Mononuclear cell (primary cell): ENCODE data around the gene CTNNA2. TPM values are rescaled to one million over a fixed set of nuclear protein-coding genes. Genes with fewer than 3 reads are reported as not detected.

Experiments used
- H3K27me3 ChIP-seq: 2 replicates; pipeline ENCODE4 v1.6.0; 2011; ENCODE audit warnings: low read length, control low read depth; ENCODE audit not compliant: insufficient read depth
- H3K4me1 ChIP-seq: 2 replicates; pipeline ENCODE4 v1.5.1; 2011; ENCODE audit warnings: mild to moderate bottlenecking, low read length, control low read depth; ENCODE audit not compliant: insufficient read depth
- H3K4me3 ChIP-seq: 2 replicates; pipeline ENCODE4 v1.5.1; 2011; ENCODE audit warnings: mild to moderate bottlenecking, low read length, moderate library complexity
- H3K9me3 ChIP-seq: 2 replicates; pipeline ENCODE4 v1.5.1; 2011; ENCODE audit warnings: low read depth, mild to moderate bottlenecking, control low read depth, low read length
- total RNA-seq: library from RNA; depleted of rRNA; stranded (reverse); fragments of >200 nt; gene quantifications from one replicate; pipeline ENCODE4 v1.2.3, GENCODE V29; 2012

CTNNA2 gene
- not detected for total RNA-seq

DNA sequence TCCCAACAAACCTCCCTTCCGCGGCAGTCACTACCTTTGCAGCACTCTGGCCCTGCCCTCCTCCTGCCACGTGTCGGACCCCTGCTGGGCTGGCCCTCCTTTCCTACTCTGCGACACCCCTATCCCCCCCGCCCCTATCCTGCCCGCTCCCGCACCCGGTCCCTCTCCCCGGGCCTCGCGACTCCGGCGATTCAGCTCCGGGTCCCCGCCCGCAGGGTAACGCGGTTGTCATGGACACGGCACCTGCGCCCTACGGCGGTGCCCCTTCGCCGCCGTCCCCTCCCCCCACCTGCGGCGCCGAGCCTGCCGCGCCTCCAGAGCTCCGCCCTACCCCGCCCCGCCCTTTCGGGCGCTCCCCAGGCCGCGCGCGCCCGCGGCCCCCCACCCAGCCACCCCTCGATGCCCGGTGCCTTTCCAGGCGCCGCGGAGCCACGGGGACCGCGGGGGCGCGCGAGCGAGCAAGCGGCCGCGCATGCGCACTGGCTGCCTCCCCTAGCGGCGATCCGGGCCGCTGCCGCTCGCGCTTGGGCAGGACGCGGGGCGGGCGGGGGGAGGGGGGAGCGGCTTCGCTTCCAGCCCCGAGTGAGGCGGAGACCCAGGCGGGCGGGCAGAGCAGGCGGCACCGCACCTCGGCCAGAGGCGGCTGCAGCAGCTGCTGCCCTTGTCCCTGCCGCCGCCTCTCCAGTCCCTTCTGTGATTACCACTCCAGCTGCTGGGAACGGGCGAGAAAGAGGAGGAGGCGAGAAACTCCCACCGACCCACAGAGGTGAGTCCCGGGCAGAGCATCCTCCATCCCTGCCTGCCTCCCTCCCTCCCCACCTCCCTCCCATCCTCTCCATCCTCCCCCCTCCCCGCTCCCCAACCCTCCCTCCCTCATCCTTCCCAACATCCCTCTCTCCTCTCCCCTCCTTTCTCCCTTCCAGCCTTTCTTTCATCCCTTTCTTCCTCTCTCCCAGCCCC is at the start of gene CTNNA2:
Gene CTNNA2, plus strand, starts transcription at position 610 of the 960 bp plus-strand sequence.
- Histone ChIP-seq H3K27me3 (peaks cover 13% of the 10 kb centered on the region), H3K9me3 (no peaks in the 10 kb centered on the region), H3K4me3 (no peak within 1 kb of the TSS), H3K4me1 (no peaks in the 10 kb centered on the region)

- H3K4me1 ChIP-seq, result no peaks in the 10 kb centered on the region
- no peak overlapping the region for H3K4me3 ChIP-seq
- H3K9me3 ChIP-seq, result no peaks in the 10 kb centered on the region
- H3K27me3 ChIP-seq, result no peaks in the 10 kb centered on the region
Observed at GRCh38 chr2:79487399-79487798, 25.5 kb upstream of the CTNNA2 start.

DNA sequence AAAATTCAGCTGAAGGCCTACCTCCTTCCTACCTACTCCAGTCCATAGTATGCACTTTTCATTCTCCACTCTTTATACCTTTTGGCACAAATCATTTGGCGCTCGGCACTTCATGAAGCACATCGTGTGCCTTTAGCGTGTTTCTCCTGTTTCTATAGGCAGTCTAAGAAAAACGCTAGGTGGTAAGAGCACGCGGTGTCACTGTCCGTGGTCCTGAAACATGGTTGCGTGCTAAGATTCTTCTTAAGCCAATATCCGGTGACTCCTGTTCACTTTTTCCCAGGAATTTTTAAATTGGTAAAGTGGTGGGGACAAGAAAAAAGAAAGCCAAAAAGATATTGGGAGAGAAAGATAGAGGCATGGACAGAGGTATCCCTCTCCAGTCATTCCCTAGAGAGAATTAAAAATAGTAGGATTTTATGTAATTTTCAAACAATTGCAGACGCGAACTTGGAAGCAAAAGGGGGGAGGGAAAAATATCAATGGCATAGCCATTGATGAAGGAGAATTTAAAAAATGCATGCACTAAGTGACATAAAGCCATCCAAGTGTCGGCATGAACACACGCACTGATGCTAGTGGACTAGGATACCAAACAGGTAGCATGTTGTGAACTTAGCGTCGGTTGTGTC is 1.4 kb upstream of the CTNNA2 start:
- Histone ChIP-seq H3K4me1 (no peaks in the 10 kb centered on the region), H3K9me3 (no peaks in the 10 kb centered on the region), H3K4me3 (no peak overlapping the region), H3K27me3 (peaks cover 13% of the 10 kb centered on the region)

- H3K4me1 ChIP-seq, result no peaks in the 10 kb centered on the region
- H3K4me3 ChIP-seq, result no peak overlapping the region
- no peaks in the 10 kb centered on the region for H3K9me3 ChIP-seq
- H3K27me3 ChIP-seq, result peaks cover 13% of the 10 kb centered on the region
Observed at GRCh38 chr2:79513711-79514110, 860 bp downstream of the CTNNA2 start.

- Histone ChIP-seq H3K9me3 (no peaks in the 10 kb centered on the region), H3K4me1 (no peaks in the 10 kb centered on the region), H3K4me3 (no peak overlapping the region), H3K27me3 (no peaks in the 10 kb centered on the region)
Observed at GRCh38 chr2:79529636-79530035, 16.8 kb downstream of the CTNNA2 start.

DNA sequence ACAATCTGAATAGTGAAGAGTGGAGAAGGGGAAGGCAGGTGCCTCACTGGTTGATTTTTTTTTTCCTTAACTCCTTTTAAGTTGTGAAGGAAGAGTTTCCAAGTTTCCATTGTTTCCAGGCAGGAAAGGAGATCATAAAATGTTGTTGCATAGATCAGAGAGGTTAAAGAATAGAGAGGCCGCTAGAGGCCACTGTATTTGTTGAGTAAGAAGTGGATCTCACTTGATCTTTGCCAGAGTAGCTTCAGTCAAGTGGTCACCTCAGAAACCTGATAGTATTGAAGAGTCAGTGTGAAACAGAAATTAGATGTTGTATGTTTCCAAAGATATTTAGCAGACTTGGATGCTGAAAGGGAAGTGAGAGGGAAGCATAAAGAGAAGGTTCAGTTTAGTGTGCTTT is 17.6 kb downstream of the CTNNA2 start:
- Histone ChIP-seq H3K27me3 (no peaks in the 10 kb centered on the region), H3K4me3 (no peak overlapping the region), H3K9me3 (no peaks in the 10 kb centered on the region), H3K4me1 (no peaks in the 10 kb centered on the region)

DNA sequence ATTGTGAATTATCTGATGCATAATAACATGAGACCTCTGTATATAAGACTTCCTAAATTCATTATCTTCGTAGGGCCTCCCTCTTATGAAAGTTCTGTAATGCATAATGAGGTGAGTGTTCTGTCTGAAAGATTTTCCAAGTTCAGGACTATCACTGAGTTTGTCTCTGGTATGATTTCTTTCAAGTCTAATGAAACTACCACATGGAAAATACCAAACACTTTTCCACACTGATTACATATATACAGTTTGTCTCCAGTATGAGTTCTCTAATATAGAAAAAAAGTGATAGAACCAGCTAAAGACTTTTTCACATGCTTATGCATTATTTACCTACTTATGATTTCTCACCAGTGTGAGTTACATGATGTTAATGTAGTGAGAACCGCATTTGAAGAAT is 34.7 kb downstream of the CTNNA2 start:
- Histone ChIP-seq H3K4me1 (no peaks in the 10 kb centered on the region), H3K9me3 (peaks cover 57% of the 10 kb centered on the region), H3K27me3 (no peaks in the 10 kb centered on the region), H3K4me3 (no peak overlapping the region)

- H3K4me3 ChIP-seq, result no peak overlapping the region
- H3K9me3 ChIP-seq, result peaks cover 39% of the 10 kb centered on the region
- H3K27me3 ChIP-seq, result no peaks in the 10 kb centered on the region
Observed at GRCh38 chr2:79552653-79553052, 39.8 kb downstream of the CTNNA2 start.

DNA sequence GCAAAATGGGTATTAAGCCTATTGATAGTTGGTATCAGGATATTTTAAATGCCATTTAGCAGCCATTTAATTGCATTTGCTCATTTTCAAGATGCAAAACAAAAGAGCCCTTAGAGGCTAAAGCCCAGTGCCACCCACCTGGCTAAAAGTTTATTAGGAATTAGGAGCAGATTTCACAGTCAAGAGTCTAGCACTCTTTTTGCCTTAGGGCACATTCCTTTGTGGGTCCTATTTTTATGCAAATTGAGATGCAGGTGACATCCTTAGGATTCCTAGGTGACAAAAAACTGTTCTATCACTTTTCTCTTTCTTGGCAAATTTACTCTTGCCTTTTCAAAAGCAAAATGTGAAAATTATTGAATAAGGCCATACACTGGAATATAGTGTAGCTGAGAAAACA is 42.0 kb downstream of the CTNNA2 start:
- peaks cover 19% of the 10 kb centered on the region for H3K9me3 ChIP-seq

More at GRCh38 chr2:79552653-79553052, 39.8 kb downstream of the CTNNA2 start:
- H3K4me1 ChIP-seq, result no peaks in the 10 kb centered on the region

DNA sequence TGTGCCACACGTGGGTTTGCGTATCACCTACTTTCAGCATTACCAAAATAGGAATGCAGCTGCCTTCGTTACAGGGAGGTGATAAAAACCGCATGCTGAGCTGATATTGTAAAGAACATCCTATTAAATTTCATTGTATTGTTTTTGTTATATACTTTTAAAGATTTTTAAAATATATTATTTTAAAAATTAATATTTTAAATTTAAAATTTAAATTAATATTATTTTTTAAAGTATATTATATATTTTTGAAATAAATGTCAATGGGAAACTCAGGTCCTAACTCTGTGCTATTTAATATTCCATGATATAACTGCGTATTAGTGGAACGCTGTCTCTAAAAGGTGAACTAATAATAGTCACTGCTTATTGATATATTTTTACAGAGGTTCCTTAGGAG is 51.2 kb downstream of the CTNNA2 start:
- Histone ChIP-seq H3K4me3 (no peak overlapping the region), H3K27me3 (no peaks in the 10 kb centered on the region), H3K9me3 (peaks cover 6% of the 10 kb centered on the region), H3K4me1 (no peaks in the 10 kb centered on the region)

More for the DNA sequence above, 42.0 kb downstream of the CTNNA2 start:
- no peaks in the 10 kb centered on the region for H3K4me1 ChIP-seq
- no peaks in the 10 kb centered on the region for H3K27me3 ChIP-seq
- H3K4me3 ChIP-seq, result peak overlapping the region; percentile 3

- no peaks in the 10 kb centered on the region for H3K27me3 ChIP-seq
- no peaks in the 10 kb centered on the region for H3K9me3 ChIP-seq
- no peaks in the 10 kb centered on the region for H3K4me1 ChIP-seq
- H3K4me3 ChIP-seq, result no peak overlapping the region
Observed at GRCh38 chr2:79569048-79569447, 56.2 kb downstream of the CTNNA2 start.

DNA sequence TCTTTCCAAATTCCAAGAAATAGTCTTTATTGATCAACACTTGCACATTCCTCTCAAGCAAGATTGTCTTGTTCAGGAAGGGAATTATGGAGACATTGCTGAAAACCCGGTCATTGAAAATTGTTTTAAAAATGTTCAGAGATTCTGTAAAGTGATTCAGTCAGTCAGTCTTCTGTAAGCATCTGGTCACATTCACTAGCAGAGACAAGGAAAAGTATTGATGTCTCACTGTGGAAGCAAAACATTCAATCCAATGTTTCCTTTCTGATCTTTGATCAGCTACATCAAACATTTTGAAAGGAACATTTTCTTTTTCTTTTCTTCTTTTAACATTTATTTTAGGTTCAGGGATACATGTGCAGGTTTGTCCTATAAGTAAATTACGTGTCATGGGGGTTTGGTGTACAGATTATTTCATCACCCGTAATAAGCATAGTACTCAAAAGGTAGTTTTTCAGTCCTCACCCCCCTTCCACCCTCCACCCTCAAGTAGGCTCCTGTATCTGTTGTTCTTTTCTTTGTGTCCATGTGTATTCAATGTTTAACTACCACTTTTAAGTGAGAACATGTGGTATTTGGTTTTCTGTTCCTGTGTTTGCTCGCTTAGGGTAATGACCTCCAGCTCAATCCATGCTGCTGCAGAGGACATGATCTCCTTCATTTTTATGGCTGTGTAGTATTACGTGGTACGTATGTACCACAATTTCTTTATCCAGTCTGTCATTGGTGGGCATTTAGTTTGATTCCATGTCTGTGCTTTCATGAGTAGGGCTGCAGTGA is 61.2 kb downstream of the CTNNA2 start:
- H3K9me3 ChIP-seq, result no peaks in the 10 kb centered on the region
- no peaks in the 10 kb centered on the region for H3K27me3 ChIP-seq
- H3K4me3 ChIP-seq, result no peak overlapping the region
- H3K4me1 ChIP-seq, result no peaks in the 10 kb centered on the region

- Histone ChIP-seq H3K9me3 (no peaks in the 10 kb centered on the region), H3K4me1 (no peaks in the 10 kb centered on the region), H3K27me3 (no peaks in the 10 kb centered on the region), H3K4me3 (no peak overlapping the region)
Observed at GRCh38 chr2:79576451-79576850, 63.6 kb downstream of the CTNNA2 start.

GRCh38 chr2:79578952-79579351 is 66.1 kb downstream of the CTNNA2 start:
- Histone ChIP-seq H3K9me3 (no peaks in the 10 kb centered on the region), H3K4me1 (no peaks in the 10 kb centered on the region)

GRCh38 chr2:79580175-79580574 is 67.3 kb downstream of the CTNNA2 start:
- H3K9me3 ChIP-seq, result no peaks in the 10 kb centered on the region
- no peaks in the 10 kb centered on the region for H3K27me3 ChIP-seq
- H3K4me1 ChIP-seq, result no peaks in the 10 kb centered on the region
- no peak overlapping the region for H3K4me3 ChIP-seq

More at GRCh38 chr2:79578952-79579351, 66.1 kb downstream of the CTNNA2 start:
- Histone ChIP-seq H3K4me3 (no peak overlapping the region), H3K27me3 (no peaks in the 10 kb centered on the region)
